WTC11 (cell line): ENCODE data around the gene MBD6.
"Not testable (repeated sequence)": the region's sequence is repeated elsewhere in the genome, so short reads cannot be mapped to it uniquely, and the experiment has no call there.

Source experiments
- ATF2 ChIP-seq: sonication (generic); formaldehyde crosslinking; IDR thresholded peaks from 2 replicates; pipeline ENCODE4 v1.8.1; 2022; ENCODE audit warnings: low read depth, missing genetic modification reagents, borderline replicate concordance
- IRF2 ChIP-seq: sonication (generic); formaldehyde crosslinking; IDR thresholded peaks from 2 replicates; pipeline ENCODE4 v1.8.0; 2022; ENCODE audit warnings: low read depth, missing genetic modification reagents, borderline replicate concordance
- KAT7 ChIP-seq: sonication (generic); formaldehyde crosslinking; IDR thresholded peaks from 2 replicates; pipeline ENCODE4 v1.8.1; 2023; ENCODE audit warnings: missing genetic modification reagents, mild to moderate bottlenecking, borderline replicate concordance
- MAX ChIP-seq: sonication (generic); formaldehyde crosslinking; IDR thresholded peaks from 2 replicates; pipeline ENCODE4 v1.8.0; 2022; ENCODE audit warnings: mild to moderate bottlenecking, missing genetic modification reagents
- TF ChIP-seq, protein P1 (sequence below): fragments of 250-450 bp; sonication (Bioruptor Pico); IDR thresholded peaks from 2 replicates; pipeline ENCODE4 v2.1.2; 2022; ENCODE audit warnings: mild to moderate bottlenecking, moderate library complexity
- TF ChIP-seq, protein P2 (sequence below): sonication (generic); formaldehyde crosslinking; IDR thresholded peaks from 2 replicates; pipeline ENCODE4 v1.8.1; 2023; ENCODE audit warnings: mild to moderate bottlenecking, missing genetic modification reagents
- TF ChIP-seq, protein P3 (sequence below): fragments of 200-600 bp; IDR thresholded peaks from 2 replicates; pipeline ENCODE4 v1.8.0; 2022; ENCODE audit warnings: antibody characterized with exemption

DNA sequence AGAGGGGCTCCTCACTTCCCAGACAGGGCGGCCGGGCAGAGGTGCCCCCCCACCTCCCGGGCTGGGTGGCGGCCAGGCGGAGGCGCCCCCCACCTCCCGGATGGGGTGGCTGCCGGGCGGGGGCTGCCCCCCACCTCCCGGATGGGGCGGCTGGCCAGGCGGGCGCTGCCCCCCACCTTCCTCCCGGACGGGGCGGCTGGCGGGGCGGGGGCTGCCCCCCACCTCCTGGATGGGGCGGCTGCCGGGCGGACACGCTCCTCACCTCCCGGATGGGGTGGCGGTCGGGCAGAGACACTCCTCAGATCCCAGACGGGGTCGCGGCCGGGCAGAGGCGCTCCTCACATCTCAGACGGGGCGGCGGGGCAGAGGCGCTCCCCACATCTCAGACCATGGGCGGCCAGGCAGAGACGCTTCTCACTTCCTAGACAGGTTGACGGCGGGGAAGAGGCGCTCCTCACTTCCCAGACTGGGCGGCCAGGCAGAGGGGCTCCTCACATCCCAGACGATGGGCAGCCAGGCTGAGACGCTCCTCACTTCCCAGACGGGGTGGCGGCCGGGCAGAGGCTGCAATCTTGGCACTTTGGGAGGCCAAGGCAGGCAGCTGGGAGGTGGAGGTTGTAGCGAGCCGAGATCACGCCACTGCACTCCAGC lies 27.4 kb upstream of the MBD6 start:
- TF ChIP-seq, protein P1, sequence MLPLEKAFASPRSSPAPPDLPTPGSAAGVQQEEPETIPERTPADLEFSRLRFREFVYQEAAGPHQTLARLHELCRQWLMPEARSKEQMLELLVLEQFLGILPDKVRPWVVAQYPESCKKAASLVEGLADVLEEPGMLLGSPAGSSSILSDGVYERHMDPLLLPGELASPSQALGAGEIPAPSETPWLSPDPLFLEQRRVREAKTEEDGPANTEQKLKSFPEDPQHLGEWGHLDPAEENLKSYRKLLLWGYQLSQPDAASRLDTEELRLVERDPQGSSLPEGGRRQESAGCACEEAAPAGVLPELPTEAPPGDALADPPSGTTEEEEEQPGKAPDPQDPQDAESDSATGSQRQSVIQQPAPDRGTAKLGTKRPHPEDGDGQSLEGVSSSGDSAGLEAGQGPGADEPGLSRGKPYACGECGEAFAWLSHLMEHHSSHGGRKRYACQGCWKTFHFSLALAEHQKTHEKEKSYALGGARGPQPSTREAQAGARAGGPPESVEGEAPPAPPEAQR (CRISPR knock-in tag), result not testable (repeated sequence)
- TF ChIP-seq, protein P2, sequence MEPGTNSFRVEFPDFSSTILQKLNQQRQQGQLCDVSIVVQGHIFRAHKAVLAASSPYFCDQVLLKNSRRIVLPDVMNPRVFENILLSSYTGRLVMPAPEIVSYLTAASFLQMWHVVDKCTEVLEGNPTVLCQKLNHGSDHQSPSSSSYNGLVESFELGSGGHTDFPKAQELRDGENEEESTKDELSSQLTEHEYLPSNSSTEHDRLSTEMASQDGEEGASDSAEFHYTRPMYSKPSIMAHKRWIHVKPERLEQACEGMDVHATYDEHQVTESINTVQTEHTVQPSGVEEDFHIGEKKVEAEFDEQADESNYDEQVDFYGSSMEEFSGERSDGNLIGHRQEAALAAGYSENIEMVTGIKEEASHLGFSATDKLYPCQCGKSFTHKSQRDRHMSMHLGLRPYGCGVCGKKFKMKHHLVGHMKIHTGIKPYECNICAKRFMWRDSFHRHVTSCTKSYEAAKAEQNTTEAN (CRISPR knock-in tag), result not testable (repeated sequence)
- not testable (repeated sequence) for TF ChIP-seq MAX, ATF2, KAT7, IRF2 (CRISPR knock-in tag)
- TF ChIP-seq, protein P3, sequence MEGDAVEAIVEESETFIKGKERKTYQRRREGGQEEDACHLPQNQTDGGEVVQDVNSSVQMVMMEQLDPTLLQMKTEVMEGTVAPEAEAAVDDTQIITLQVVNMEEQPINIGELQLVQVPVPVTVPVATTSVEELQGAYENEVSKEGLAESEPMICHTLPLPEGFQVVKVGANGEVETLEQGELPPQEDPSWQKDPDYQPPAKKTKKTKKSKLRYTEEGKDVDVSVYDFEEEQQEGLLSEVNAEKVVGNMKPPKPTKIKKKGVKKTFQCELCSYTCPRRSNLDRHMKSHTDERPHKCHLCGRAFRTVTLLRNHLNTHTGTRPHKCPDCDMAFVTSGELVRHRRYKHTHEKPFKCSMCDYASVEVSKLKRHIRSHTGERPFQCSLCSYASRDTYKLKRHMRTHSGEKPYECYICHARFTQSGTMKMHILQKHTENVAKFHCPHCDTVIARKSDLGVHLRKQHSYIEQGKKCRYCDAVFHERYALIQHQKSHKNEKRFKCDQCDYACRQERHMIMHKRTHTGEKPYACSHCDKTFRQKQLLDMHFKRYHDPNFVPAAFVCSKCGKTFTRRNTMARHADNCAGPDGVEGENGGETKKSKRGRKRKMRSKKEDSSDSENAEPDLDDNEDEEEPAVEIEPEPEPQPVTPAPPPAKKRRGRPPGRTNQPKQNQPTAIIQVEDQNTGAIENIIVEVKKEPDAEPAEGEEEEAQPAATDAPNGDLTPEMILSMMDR, result not testable (repeated sequence)
